ENCODE data around the gene STARD3NL.
"Not testable (repeated sequence)": the region's sequence is repeated elsewhere in the genome, so short reads cannot be mapped to it uniquely, and the experiment has no call there.

Gene STARD3NL

GRCh38 chr7:38178004-38178694 is at the start of gene STARD3NL:
TSS of gene STARD3NL (plus strand) at chr7:38178245. CDS start at chr7:38207505, 29,260 bp downstream.
- peak; percentile 100 for DNase-seq (ENCODE audit: low read depth, low spot score)

- DNase-seq (ENCODE audit: low read depth, low spot score), result no peak
Measured at GRCh38 chr7:38129162-38129561, 48.9 kb upstream of the STARD3NL start.

- DNase-seq (ENCODE audit: low read depth, low spot score), result no peak
Measured at GRCh38 chr7:38129579-38129978, 48.5 kb upstream of the STARD3NL start.

- DNase-seq (ENCODE audit: low read depth, low spot score), result no peak
Measured at GRCh38 chr7:38138171-38138570, 39.9 kb upstream of the STARD3NL start.

GRCh38 chr7:38141187-38141586 is 36.9 kb upstream of the STARD3NL start:
- no peak for DNase-seq (ENCODE audit: low read depth, low spot score)

- no peak for DNase-seq (ENCODE audit: low read depth, low spot score)
Measured at GRCh38 chr7:38142736-38143135, 35.3 kb upstream of the STARD3NL start.

- DNase-seq (ENCODE audit: low read depth, low spot score), result no peak
Measured at GRCh38 chr7:38147005-38147404, 31.0 kb upstream of the STARD3NL start.

- no peak for DNase-seq (ENCODE audit: low read depth, low spot score)
Measured at GRCh38 chr7:38151556-38151955, 26.5 kb upstream of the STARD3NL start.

- no peak for DNase-seq (ENCODE audit: low read depth, low spot score)
Measured at GRCh38 chr7:38153515-38153914, 24.5 kb upstream of the STARD3NL start.

- DNase-seq (ENCODE audit: low read depth, low spot score), result no peak
Measured at GRCh38 chr7:38154278-38154677, 23.8 kb upstream of the STARD3NL start.

- DNase-seq (ENCODE audit: low read depth, low spot score), result no peak
Measured at GRCh38 chr7:38160003-38160571, 18.0 kb upstream of the STARD3NL start.

GRCh38 chr7:38162036-38162435 is 16.0 kb upstream of the STARD3NL start:
- no peak for DNase-seq (ENCODE audit: low read depth, low spot score)

GRCh38 chr7:38163671-38164070 is 14.4 kb upstream of the STARD3NL start:
- DNase-seq (ENCODE audit: low read depth, low spot score), result no peak

- DNase-seq (ENCODE audit: low read depth, low spot score), result no peak
Measured at GRCh38 chr7:38168890-38169570, 9.0 kb upstream of the STARD3NL start.

GRCh38 chr7:38169847-38170246 is 8.2 kb upstream of the STARD3NL start:
- peak; percentile 76 for DNase-seq (ENCODE audit: low read depth, low spot score)

- no peak for DNase-seq (ENCODE audit: low read depth, low spot score)
Measured at GRCh38 chr7:38171623-38172391, 6.2 kb upstream of the STARD3NL start.

- not testable (repeated sequence) for DNase-seq (ENCODE audit: low read depth, low spot score)
Measured at GRCh38 chr7:38175547-38175946, 2.5 kb upstream of the STARD3NL start.

- DNase-seq (ENCODE audit: low read depth, low spot score), result no peak
Measured at GRCh38 chr7:38177621-38178003, 433 bp upstream of the STARD3NL start.

- no peak for DNase-seq (ENCODE audit: low read depth, low spot score)
Measured at GRCh38 chr7:38178695-38179344, 775 bp downstream of the STARD3NL start.

- DNase-seq (ENCODE audit: low read depth, low spot score), result no peak
Measured at GRCh38 chr7:38179776-38180226, 1.8 kb downstream of the STARD3NL start.

GRCh38 chr7:38181111-38181510 is 3.1 kb downstream of the STARD3NL start:
- no peak for DNase-seq (ENCODE audit: low read depth, low spot score)

- no peak for DNase-seq (ENCODE audit: low read depth, low spot score)
Measured at GRCh38 chr7:38182450-38182849, 4.4 kb downstream of the STARD3NL start.
